IPS DF 6.9 (cell line): ENCODE results near the gene OPN3.

Experiments
- DNase-seq: peaks from one replicate; pipeline ENCODE4 v3.0.0-alpha.2; 2013; ENCODE audit warnings: low read depth, low spot score
- H3K27ac ChIP-seq: one replicate; pipeline ENCODE4 v1.5.1; 2013; ENCODE audit warnings: low read length, control low read depth
- H3K27me3 ChIP-seq: 2 replicates; pipeline ENCODE4 v1.6.1; 2013; ENCODE audit warnings: mild to moderate bottlenecking, low read length; ENCODE audit not compliant: control insufficient read depth, insufficient read depth
- H3K36me3 ChIP-seq: 2 replicates; pipeline ENCODE4 v1.6.1; 2013; ENCODE audit warnings: low read length; ENCODE audit not compliant: control insufficient read depth, insufficient read depth
- H3K4me1 ChIP-seq: 2 replicates; pipeline ENCODE4 v1.6.1; 2013; ENCODE audit warnings: low read length; ENCODE audit not compliant: control insufficient read depth, insufficient read depth
- H3K4me3 ChIP-seq: 2 replicates; pipeline ENCODE4 v1.5.1; 2013; ENCODE audit warnings: mild to moderate bottlenecking, low read length
- H3K9me3 ChIP-seq: 2 replicates; pipeline ENCODE4 v1.6.1; 2013; ENCODE audit warnings: low read length, inconsistent platforms; ENCODE audit not compliant: control insufficient read depth, insufficient read depth
- WGBS: extraction: QIAGEN DNeasy Blood & Tissue Kit; methylation state at CpG from one replicate; pipeline ENCODE4 v1.1.7; 2013; ENCODE audit warnings: mixed read lengths, missing lambda C conversion rate; ENCODE audit not compliant: insufficient read length, insufficient coverage; 5-methylcytosine and 5-hydroxymethylcytosine counted together

The OPN3 gene

DNA sequence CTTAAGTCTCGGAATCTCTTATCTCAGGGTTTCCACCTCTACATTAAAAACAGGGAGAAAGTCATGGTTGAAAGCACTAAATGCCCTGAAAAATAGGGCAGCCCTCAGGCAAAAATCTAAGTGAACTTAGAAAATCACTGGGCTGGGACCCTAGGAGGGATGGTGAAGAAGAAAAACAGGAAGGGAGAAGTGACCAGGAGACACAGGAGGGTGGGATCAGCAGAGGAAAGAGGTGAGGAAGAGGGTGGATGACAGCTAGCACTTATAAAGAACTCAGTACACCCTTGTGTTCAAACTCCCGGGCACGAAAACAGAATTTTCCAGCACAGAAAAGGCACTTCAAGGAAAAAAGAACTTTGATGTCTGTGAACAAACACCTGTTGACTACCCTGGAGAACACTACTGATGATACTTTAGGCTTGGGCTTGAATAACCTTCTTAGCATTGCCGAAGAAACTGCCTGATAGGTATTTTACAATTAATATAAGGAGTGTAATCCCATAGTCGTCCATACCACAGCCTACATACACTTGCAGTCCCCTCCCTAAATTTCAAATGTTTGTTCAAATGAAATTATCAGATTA is 2.0 kb downstream of the OPN3 start:
- no peak for DNase-seq
- WGBS = no CpG with 5 or more reads among the region's 5 CpGs
- H3K9me3 ChIP-seq = no peaks in the 10 kb centered on the region; the same call in 1 of the 2 replicates
- H3K4me3 ChIP-seq = no peak overlapping the region
- H3K27me3 ChIP-seq = no peaks in the 10 kb centered on the region
- peaks cover 2% of the 10 kb centered on the region; the same call in 1 of the 2 replicates for H3K4me1 ChIP-seq
- H3K27ac ChIP-seq = no peak overlapping the region
- H3K36me3 ChIP-seq = peaks cover 4% of the 10 kb centered on the region; the same call in 1 of the 2 replicates

DNA sequence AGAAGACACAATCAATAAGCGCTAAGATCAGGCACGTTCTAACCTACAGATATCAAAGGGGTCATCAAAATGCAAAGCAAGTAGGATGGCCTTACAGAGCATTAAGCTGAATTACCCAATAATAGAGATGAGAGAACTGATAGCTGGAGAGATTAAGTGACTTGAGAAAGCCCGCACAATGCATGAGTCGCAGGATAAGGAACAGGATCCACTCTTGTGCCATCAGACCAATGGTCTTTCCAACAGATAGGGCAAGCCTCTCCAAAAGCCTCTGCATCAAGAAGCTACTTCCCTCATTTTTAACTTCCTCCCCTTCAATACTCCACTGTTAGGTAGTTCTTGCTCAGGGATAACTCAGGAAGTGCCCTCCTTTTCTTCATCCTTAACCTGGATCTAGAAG is 2.6 kb downstream of the OPN3 start:
- WGBS = no CpG with 5 or more reads among the region's 4 CpGs
- Histone ChIP-seq H3K4me1 (peaks cover 2% of the 10 kb centered on the region; the same call in 1 of the 2 replicates), H3K27ac (no peak overlapping the region), H3K36me3 (peaks cover 4% of the 10 kb centered on the region; the same call in 1 of the 2 replicates), H3K27me3 (no peaks in the 10 kb centered on the region), H3K9me3 (no peaks in the 10 kb centered on the region; the same call in 1 of the 2 replicates), H3K4me3 (no peak overlapping the region)
- no peak for DNase-seq

DNA sequence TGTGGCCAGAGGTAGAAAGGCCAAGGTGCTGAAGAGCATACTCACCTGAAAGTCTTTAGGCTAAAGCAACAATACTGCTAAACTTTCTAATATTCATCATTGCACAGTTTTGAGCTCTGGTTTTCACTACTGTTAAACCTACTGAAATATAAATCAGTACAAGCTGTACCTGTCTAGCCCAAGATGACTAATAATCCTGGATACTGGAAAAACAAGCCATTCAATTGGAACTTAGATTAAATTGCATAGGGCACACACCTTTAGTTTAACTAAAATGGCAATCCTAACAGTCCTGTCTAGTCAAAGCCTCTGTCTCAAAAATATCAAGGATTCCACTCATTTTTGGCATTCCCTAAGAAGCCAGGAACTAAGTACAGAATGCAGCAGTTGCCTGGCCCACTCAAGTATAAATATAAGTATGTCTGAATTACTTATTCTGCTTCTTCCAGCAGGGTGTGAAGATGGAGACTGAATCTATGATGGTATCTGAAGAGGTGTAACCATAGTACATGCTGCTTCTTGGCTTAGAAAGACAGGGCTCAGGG is 3.1 kb downstream of the OPN3 start:
- no peak for DNase-seq
- peaks cover 4% of the 10 kb centered on the region; the same call in 1 of the 2 replicates for H3K36me3 ChIP-seq
- peaks cover 3% of the 10 kb centered on the region; the same call in 1 of the 2 replicates for H3K4me1 ChIP-seq
- H3K9me3 ChIP-seq = no peaks in the 10 kb centered on the region
- H3K4me3 ChIP-seq = no peak overlapping the region
- H3K27me3 ChIP-seq = no peaks in the 10 kb centered on the region
- no peak overlapping the region for H3K27ac ChIP-seq

DNA sequence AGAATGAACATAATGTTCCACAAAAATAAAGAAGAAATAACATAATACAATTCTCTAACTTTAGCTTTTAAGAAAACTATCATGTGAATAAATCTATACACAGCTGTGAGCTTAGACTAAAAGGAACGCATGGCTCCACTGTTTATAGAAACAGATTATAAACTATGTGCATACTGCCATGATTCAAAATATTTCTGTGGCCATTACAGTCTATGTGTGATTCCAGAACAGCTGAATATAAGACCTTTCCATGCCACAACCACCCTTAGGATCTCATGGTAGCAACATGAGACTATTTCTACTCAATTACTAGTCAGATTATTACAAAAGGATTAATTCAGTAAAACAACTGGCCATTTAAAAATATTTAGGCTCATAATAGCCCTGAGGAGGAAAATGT is 3.9 kb downstream of the OPN3 start:
- Histone ChIP-seq H3K27me3 (no peaks in the 10 kb centered on the region), H3K36me3 (peaks cover 4% of the 10 kb centered on the region; the same call in 1 of the 2 replicates), H3K4me3 (no peak overlapping the region), H3K9me3 (no peaks in the 10 kb centered on the region), H3K4me1 (peaks cover 3% of the 10 kb centered on the region; the same call in 1 of the 2 replicates), H3K27ac (no peak overlapping the region)
- DNase-seq = no peak
- WGBS = no CpG with 5 or more reads among the region's 1 CpG

DNA sequence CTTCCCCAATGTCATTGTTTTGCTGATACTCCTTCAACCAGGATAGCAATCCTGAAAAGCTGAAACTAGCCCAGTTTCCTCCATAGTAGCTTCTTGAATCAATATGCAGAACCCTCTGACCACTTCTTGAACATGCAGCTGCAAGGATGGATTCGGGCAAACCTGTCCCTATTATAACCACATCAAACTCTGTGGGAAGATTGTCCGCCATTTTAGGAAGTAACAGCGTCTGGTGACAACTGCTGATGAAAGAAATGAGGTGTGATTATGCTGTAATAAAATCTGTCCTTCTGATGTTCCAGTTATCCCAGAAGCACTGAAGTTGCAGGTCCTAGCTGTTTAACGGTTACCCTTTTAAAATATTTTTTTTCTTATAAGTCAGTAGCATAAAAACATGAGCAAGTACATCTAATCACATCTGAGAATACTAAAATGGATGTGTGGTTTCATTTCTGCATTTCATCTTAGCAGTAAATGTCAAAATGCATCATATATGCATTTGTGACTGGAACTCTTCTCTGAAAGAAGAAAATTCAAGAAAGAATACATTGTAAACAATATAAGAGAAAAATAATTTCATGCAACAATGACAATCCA is 4.5 kb downstream of the OPN3 start:
- DNase-seq = no peak
- H3K36me3 ChIP-seq = peaks cover 4% of the 10 kb centered on the region; the same call in 1 of the 2 replicates
- no peaks in the 10 kb centered on the region for H3K9me3 ChIP-seq
- no peaks in the 10 kb centered on the region for H3K27me3 ChIP-seq
- H3K27ac ChIP-seq = no peak overlapping the region
- H3K4me1 ChIP-seq = peaks cover 3% of the 10 kb centered on the region; the same call in 1 of the 2 replicates
- WGBS = no CpG with 5 or more reads among the region's 4 CpGs
- no peak overlapping the region for H3K4me3 ChIP-seq

DNA sequence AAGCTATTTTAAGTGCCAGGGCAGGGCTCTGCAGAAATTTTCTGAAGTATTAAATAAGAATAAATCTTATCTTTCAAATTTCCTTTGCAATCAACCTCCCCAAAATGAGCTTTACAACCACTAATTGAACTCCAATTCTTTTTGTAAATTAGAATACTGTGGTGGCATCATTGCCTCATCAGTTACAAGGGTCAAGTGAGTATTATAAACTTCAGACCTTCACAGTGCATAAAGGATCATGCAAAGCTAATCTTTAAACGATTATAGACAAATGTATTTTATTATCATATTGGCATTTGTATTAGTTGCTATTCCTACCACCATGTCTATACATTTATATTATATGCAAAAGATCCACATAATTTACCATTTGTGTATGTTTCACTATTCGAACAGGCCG is 7.2 kb downstream of the OPN3 start:
- Histone ChIP-seq H3K27ac (no peak overlapping the region), H3K36me3 (peaks cover 4% of the 10 kb centered on the region; the same call in 1 of the 2 replicates), H3K4me3 (no peak overlapping the region), H3K9me3 (no peaks in the 10 kb centered on the region), H3K4me1 (peaks cover 1% of the 10 kb centered on the region; the same call in 1 of the 2 replicates), H3K27me3 (no peaks in the 10 kb centered on the region)
- no CpG with 5 or more reads among the region's 3 CpGs for WGBS
- DNase-seq = no peak

DNA sequence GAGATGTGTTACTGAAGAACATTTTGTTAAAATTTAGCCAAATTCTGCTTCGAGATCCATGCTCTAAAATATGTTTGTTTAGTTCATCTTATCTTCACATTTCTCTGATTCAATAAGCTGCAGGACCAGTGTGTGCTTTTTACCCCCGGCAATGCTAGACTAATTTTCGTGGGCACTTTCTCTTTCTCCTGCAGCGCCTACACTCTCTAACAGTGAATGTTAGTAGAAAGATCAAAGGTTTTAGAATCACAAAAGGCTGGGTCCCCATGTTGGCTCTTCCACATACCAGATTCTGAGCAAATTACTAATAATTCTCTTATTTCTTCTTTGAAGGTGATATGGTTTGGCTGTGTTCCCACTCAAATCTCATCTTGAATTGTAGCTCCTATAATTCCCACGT is 8.5 kb downstream of the OPN3 start:
- no peak overlapping the region for H3K4me3 ChIP-seq
- no peak for DNase-seq
- no CpG with 5 or more reads among the region's 5 CpGs for WGBS
- peaks cover 1% of the 10 kb centered on the region; the same call in 1 of the 2 replicates for H3K4me1 ChIP-seq
- no peaks in the 10 kb centered on the region for H3K27me3 ChIP-seq
- H3K9me3 ChIP-seq = no peaks in the 10 kb centered on the region
- H3K27ac ChIP-seq = no peak overlapping the region
- peaks cover 4% of the 10 kb centered on the region; the same call in 1 of the 2 replicates for H3K36me3 ChIP-seq

DNA sequence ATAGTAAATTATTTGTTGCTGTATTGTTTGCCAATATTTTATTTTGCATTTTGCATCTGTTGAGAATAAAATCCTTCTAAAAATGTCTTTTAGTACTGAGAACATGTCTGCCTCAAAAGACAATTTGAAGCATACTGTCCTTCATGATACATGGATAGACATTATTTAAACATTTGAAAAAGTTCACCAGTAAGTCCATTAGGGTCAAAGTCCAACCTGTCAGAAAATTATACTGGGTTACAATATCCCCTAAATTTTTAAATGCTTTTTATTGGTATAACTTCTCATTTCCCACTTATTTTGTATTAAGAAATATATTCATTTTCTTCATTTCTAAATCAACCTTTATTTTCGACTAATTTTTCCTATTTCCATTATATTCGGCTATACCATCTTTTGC is 9.3 kb downstream of the OPN3 start:
- Histone ChIP-seq H3K4me3 (no peak overlapping the region), H3K9me3 (no peaks in the 10 kb centered on the region), H3K27ac (no peak overlapping the region), H3K27me3 (no peaks in the 10 kb centered on the region), H3K36me3 (peaks cover 4% of the 10 kb centered on the region; the same call in 1 of the 2 replicates), H3K4me1 (peaks cover 1% of the 10 kb centered on the region; the same call in 1 of the 2 replicates)
- WGBS = 100% methylated on average over 2 of the region's 2 CpGs
- no peak for DNase-seq

DNA sequence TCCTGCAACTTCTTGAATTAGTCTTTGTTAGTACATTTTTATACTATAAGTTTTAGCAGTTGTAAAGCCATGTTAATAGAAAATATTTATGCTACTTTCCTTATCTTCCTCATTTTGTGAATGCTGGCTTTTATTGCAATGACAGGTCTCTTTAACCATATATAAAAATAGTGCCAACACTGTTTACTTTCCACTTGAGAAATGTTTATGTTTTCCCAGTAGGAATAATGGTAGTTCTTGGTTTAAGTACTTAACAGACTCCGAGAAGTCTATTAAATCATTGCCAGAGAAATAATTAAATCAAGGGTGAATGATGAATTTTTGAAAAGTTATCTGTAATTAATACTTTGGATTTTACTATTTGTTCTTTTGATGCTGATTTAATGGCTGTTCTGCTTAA is 9.7 kb downstream of the OPN3 start:
- H3K36me3 ChIP-seq = peaks cover 3% of the 10 kb centered on the region; the same call in 1 of the 2 replicates
- WGBS = no CpG with 5 or more reads among the region's 1 CpG
- no peaks in the 10 kb centered on the region for H3K9me3 ChIP-seq
- H3K27ac ChIP-seq = no peak overlapping the region
- no peak overlapping the region for H3K4me3 ChIP-seq
- peaks cover 1% of the 10 kb centered on the region; the same call in 1 of the 2 replicates for H3K4me1 ChIP-seq
- DNase-seq = no peak
- H3K27me3 ChIP-seq = no peaks in the 10 kb centered on the region

DNA sequence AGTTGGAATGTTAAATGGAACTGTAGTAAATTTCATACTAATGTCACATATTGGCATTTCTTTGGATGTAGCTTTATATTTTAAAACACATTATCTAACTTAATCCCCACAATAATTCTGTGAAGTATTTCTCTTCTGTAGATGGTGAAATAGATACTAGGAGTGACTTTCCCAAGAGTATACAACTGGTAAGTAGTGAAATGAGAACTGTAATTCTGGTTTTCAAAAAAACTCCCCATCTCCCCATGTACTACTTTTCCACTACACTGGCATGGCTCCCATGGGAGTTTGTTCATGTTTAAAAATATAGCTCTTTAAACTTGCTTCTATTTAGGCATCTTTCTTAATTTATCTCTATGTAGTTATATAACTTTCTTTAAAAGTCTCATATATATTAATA is 10.2 kb downstream of the OPN3 start:
- no peak overlapping the region for H3K4me3 ChIP-seq
- DNase-seq = no peak
- H3K4me1 ChIP-seq = peaks cover 1% of the 10 kb centered on the region; the same call in 1 of the 2 replicates
- H3K9me3 ChIP-seq = no peaks in the 10 kb centered on the region
- H3K27me3 ChIP-seq = no peaks in the 10 kb centered on the region
- H3K36me3 ChIP-seq = no peaks in the 10 kb centered on the region; the same call in 1 of the 2 replicates
- H3K27ac ChIP-seq = no peak overlapping the region
